Fibroblast of lung (primary cell): ENCODE data around the gene ITM2B. TPM values are rescaled to one million over a fixed set of nuclear protein-coding genes. Genes with fewer than 3 reads are reported as not detected.

Source experiments
- DNase-seq, 2 donors: peaks; one replicate each; pipeline versions ENCODE4 v3.0.0 to v3.0.0-alpha.2; 2010; ENCODE audit warnings: low read depth in 2 of 2
- H2AFZ ChIP-seq: 2 replicates; pipeline ENCODE4 v1.5.1; 2012; ENCODE audit warnings: low read length, control low read depth, inconsistent platforms
- H3K27ac ChIP-seq: 2 replicates; pipeline ENCODE4 v1.5.1; 2011; ENCODE audit warnings: low read length, control low read depth; ENCODE audit not compliant: insufficient read depth
- H3K27me3 ChIP-seq: 2 replicates; pipeline ENCODE4 v1.5.1; 2011; ENCODE audit warnings: mild to moderate bottlenecking, low read length; ENCODE audit not compliant: control insufficient read depth, insufficient read depth
- H3K36me3 ChIP-seq: 2 replicates; pipeline ENCODE4 v1.5.1; 2011; ENCODE audit warnings: low read length; ENCODE audit not compliant: control insufficient read depth, insufficient read depth
- H3K4me1 ChIP-seq: 2 replicates; pipeline ENCODE4 v1.5.1; 2011; ENCODE audit warnings: low read length; ENCODE audit not compliant: control insufficient read depth, insufficient read depth; ENCODE audit errors: extremely low read depth
- H3K4me2 ChIP-seq: 2 replicates; pipeline ENCODE4 v1.5.1; 2011; ENCODE audit warnings: low read length, control low read depth; ENCODE audit not compliant: insufficient read depth; ENCODE audit errors: extremely low read depth
- H3K4me3 ChIP-seq, 4 experiments: fragments of 200-600 bp in 1 of 4; sonication (generic) in 1 of 4; replicated peaks in 1 of 4; 2 replicates each; pipeline ENCODE4 v1.5.1; 2011 to 2016; ENCODE audit warnings: low read length in 4 of 4, low read depth in 3 of 4, mild to moderate bottlenecking in 3 of 4, control low read depth in 2 of 4, inconsistent platforms in 1 of 4, mixed read lengths in 1 of 4; ENCODE audit not compliant: insufficient read depth in 1 of 4; ENCODE audit errors: control extremely low read depth in 1 of 4
- H3K79me2 ChIP-seq: 2 replicates; pipeline ENCODE4 v1.5.1; 2012; ENCODE audit warnings: mild to moderate bottlenecking, low read length, inconsistent platforms; ENCODE audit not compliant: control insufficient read depth, insufficient read depth
- H3K9ac ChIP-seq: 2 replicates; pipeline ENCODE4 v1.5.1; 2011; ENCODE audit warnings: mild to moderate bottlenecking, low read length, control low read depth; ENCODE audit not compliant: insufficient read depth
- H3K9me3 ChIP-seq: 2 replicates; pipeline ENCODE4 v1.5.1; 2012; ENCODE audit warnings: low read depth, low read length; ENCODE audit not compliant: control insufficient read depth, insufficient read depth
- H4K20me1 ChIP-seq: 2 replicates; pipeline ENCODE4 v1.5.1; 2011; ENCODE audit warnings: low read length; ENCODE audit not compliant: control insufficient read depth, insufficient read depth; ENCODE audit errors: extremely low read depth
- EZH2 ChIP-seq: IDR thresholded peaks from 2 replicates; pipeline ENCODE4 v1.5.1; 2012; ENCODE audit warnings: low read length, control low read depth, mild to moderate bottlenecking; ENCODE audit errors: missing control alignments
- polyA plus RNA-seq, 2 donors: library from polyadenylated mRNA; depleted of rRNA in 1 of 2; stranded (reverse) in 1 of 2; unstranded in 1 of 2; fragments of >200 nt; gene quantifications; 2 replicates each; pipeline ENCODE4 v1.2.1, GENCODE V29; 2011 to 2012; ENCODE audit warnings: missing spikeins in 1 of 2
- total RNA-seq: library from RNA; depleted of rRNA; stranded (reverse); fragments of >200 nt; gene quantifications from 2 replicates; pipeline ENCODE4 v1.2.1, GENCODE V29; 2014
- TF ChIP-seq, protein P1 (sequence below), 2 donors: IDR thresholded peaks in 1 of 2; conservative IDR thresholded peaks in 1 of 2; 1 replicate in 1 of 2; 2 replicates in 1 of 2; pipeline ENCODE4 v1.5.1; 2011 to 2012; ENCODE audit warnings: low read length in 2 of 2, control low read depth in 1 of 2, inconsistent platforms in 1 of 2, low read depth in 1 of 2, mild to moderate bottlenecking in 1 of 2

Gene ITM2B
- total and polyA plus RNA-seq, 2 donors (not counting 1 experiment from before 2014, with no cell fraction given), result 117 to 645 TPM

DNA sequence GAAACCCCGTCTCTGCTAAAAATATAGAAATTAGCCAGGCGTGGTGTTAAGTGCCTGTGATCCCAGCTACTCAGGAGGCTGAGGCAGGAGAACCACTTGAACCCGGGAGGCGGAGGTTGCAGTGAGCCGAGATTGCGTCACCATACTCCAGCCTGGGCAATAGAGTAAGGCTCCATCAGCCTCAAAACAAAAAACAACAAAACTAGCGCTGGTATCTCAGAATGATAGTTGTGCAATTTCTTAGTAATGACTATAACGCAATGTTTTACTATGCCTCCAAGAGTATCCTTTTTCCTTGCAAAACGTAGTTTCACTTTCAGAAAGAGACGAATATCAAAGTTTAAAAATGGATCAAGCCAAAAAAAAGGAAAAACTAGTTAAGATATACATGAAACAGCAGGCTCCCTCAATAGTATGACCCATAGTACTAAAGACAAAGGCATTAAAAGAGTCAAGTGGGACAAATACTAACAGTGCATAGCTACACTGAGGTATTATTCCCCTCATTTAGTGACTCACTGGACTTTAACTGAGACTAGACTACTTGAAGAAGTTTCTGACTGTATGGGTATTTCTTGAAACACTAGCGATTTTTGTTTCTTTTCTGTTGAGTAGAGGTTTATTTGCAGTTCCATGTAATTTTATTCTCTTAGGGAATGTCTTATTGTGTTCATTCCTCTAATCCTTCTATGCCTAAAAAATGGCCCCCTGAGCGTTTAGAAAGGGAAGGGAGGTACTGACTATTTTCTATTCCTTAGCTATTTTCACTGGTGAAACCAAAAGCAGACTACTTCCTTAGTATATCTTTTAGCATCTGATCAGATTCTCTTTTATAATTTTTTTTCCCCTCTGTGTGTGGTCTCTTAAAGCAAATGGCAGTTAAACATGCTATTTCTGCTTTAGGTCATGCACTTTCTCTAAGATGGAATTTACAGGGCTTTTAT is 10.4 kb upstream of the ITM2B start:
- peak in 1 of 2 donors; percentile 76 for DNase-seq
- H3K79me2 ChIP-seq, result no peaks in the 10 kb centered on the region
- H3K4me2 ChIP-seq, result peak overlapping the region; percentile 64
- H3K9ac ChIP-seq, result peak overlapping the region; percentile 39
- H3K4me3 ChIP-seq, result peak overlapping the region; percentile 33 to 64 (median 48)
- no peak for TF ChIP-seq EZH2
- TF ChIP-seq, protein P1, sequence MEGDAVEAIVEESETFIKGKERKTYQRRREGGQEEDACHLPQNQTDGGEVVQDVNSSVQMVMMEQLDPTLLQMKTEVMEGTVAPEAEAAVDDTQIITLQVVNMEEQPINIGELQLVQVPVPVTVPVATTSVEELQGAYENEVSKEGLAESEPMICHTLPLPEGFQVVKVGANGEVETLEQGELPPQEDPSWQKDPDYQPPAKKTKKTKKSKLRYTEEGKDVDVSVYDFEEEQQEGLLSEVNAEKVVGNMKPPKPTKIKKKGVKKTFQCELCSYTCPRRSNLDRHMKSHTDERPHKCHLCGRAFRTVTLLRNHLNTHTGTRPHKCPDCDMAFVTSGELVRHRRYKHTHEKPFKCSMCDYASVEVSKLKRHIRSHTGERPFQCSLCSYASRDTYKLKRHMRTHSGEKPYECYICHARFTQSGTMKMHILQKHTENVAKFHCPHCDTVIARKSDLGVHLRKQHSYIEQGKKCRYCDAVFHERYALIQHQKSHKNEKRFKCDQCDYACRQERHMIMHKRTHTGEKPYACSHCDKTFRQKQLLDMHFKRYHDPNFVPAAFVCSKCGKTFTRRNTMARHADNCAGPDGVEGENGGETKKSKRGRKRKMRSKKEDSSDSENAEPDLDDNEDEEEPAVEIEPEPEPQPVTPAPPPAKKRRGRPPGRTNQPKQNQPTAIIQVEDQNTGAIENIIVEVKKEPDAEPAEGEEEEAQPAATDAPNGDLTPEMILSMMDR (conservative IDR thresholded peaks at IDR 0.05 in 1 of 2, IDR thresholded peaks at IDR 0.05 in 1 of 2; ENCODE audit: low read depth in 1 of 2, low read length in 2 of 2), result no peak
- H3K36me3 ChIP-seq, result no peaks in the 10 kb centered on the region
- H3K27me3 ChIP-seq, result no peaks in the 10 kb centered on the region
- H3K27ac ChIP-seq, result peak overlapping the region; percentile 50
- no peaks in the 10 kb centered on the region for H3K4me1 ChIP-seq
- peak overlapping the region; percentile 64 for H2AFZ ChIP-seq
- no peaks in the 10 kb centered on the region for H3K9me3 ChIP-seq
- no peaks in the 10 kb centered on the region for H4K20me1 ChIP-seq

DNA sequence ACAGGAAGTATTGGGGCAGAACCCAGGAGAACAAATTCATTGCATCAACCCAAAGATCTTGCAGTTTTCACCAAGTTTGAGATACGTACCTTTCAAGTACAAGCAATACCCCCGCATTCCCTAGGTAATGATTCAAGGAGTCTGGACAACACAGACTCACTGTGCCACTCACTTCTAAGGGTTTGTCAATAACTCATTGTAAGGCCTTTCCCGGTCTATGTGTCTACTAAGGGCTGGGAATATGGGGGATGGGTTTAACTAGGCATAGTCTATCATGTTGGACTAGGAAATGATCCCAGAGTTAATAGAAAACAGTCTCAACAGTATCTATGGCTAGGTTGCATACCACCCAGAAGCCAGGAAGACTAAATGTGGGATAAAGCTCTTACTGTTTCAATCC is 8.3 kb upstream of the ITM2B start:
- H3K79me2 ChIP-seq, result no peaks in the 10 kb centered on the region
- H2AFZ ChIP-seq, result no peak overlapping the region
- no peak overlapping the region for H3K4me2 ChIP-seq
- no peaks in the 10 kb centered on the region for H4K20me1 ChIP-seq
- no peaks in the 10 kb centered on the region for H3K4me1 ChIP-seq
- H3K27ac ChIP-seq, result no peak overlapping the region
- no peaks in the 10 kb centered on the region for H3K36me3 ChIP-seq
- DNase-seq, result no peak
- TF ChIP-seq EZH2, result no peak
- TF ChIP-seq, protein P1 (conservative IDR thresholded peaks at IDR 0.05 in 1 of 2, IDR thresholded peaks at IDR 0.05 in 1 of 2; ENCODE audit: low read depth in 1 of 2, low read length in 2 of 2), result no peak
- no peaks in the 10 kb centered on the region for H3K27me3 ChIP-seq
- H3K9ac ChIP-seq, result no peak overlapping the region
- no peak overlapping the region for H3K4me3 ChIP-seq
- H3K9me3 ChIP-seq, result no peaks in the 10 kb centered on the region

DNA sequence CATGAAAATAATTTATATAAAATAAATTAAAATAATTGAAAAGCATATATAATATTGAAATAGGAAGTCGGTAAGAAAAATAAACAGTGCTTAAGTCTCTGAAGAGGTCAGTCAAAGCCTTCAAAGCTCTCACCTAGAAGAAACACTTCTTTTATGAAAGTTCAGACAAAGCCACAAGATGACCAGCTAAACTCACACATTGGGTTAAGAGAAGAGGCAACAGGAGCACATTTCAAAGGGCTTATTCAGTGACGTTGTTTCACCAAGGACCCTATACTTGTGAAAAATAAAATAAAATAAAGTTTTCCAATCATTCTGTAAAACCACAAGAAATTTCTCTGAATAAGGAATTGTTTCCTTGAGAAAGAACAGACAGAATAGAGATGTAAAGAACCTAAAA is 2.5 kb upstream of the ITM2B start:
- TF ChIP-seq, protein P1 (conservative IDR thresholded peaks at IDR 0.05 in 1 of 2, IDR thresholded peaks at IDR 0.05 in 1 of 2; ENCODE audit: low read depth in 1 of 2, low read length in 2 of 2), result no peak
- no peak for TF ChIP-seq EZH2
- Histone ChIP-seq H3K27me3 (no peaks in the 10 kb centered on the region), H3K4me2 (no peak overlapping the region), H4K20me1 (no peaks in the 10 kb centered on the region), H3K4me3 (no peak overlapping the region), H3K27ac (no peak overlapping the region), H3K9me3 (no peaks in the 10 kb centered on the region), H3K4me1 (no peaks in the 10 kb centered on the region), H3K9ac (no peak overlapping the region), H3K36me3 (no peaks in the 10 kb centered on the region), H3K79me2 (peaks cover 20% of the 10 kb centered on the region), H2AFZ (no peak overlapping the region)
- no peak for DNase-seq
